GM23248 (cell line): ENCODE data around the gene IRF9.

Experiments used
- EZH2 ChIP-seq: fragments of 200-600 bp; sonication (generic); IDR thresholded peaks from 2 replicates; pipeline ENCODE4 v1.6.1; 2018; ENCODE audit warnings: antibody characterized with exemption, mild to moderate bottlenecking; ENCODE audit not compliant: insufficient read depth, poor library complexity, severe bottlenecking
- EZH2phosphoT487 ChIP-seq: fragments of 200-600 bp; sonication (generic); IDR thresholded peaks from 2 replicates; pipeline ENCODE4 v1.6.1; 2018; ENCODE audit warnings: antibody characterized with exemption, moderate library complexity, mild to moderate bottlenecking, low read depth; ENCODE audit not compliant: insufficient read depth

DNA sequence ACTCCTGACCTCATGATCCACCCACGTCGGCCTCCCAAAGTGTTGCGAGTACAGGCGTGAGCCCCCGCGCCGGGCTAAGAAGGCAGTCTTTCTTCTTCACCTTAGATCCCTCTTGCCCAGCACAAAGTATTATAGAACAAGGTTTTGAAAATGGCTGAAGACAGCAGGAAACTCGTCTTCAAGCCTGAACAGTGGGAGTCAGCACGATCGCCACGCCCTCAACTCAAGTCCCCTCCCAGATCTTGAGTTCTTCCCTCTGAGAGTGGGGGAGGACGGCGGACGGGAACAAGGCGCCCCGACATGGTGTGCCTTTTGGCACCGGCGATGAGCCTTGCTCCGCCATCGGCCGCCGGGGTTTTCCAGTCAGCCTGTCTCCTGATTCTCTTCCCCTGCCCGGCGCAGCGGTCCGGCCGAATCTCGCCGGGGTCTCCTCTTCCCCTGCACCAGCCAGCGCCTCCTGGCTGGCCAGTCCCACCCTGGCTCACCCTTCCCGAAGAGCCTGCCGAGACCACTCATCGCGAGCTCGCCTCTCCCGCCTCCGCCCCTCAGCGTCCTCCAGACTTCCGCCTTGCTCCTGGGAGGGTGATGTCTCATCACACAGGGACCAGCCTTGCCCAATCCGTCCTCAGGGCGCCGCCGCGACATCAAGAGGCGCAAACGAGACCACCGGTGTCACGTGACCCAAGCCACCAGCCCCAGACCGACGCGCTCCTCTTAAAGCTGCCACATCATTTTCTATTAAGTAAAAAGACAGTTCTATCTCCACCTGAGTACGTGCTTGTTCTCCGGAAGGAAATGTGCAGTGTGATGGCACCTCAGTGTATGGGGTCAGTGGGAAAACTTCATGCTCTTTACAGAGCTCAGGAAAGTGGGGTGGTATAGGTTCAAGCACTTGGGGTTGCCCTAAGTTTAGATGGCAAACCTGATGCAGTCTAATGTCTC is 52.1 kb downstream of the IRF9 start, which contains the start of gene CHMP4A:
- TF ChIP-seq EZH2 (no peak), EZH2phosphoT487 (no peak)
